Smooth muscle cell (in vitro differentiated cells): Measurements from ENCODE around the gene PGS1. TPM values are rescaled to one million over a fixed set of nuclear protein-coding genes. Genes with fewer than 3 reads are reported as not detected.

Source experiments
- DNase-seq: peaks from one replicate; lab custom pipeline; 2025; ENCODE audit not compliant: unreplicated experiment; lab: John Stamatoyannopoulos, UW
- H2AFZ ChIP-seq: fragments of 200-600 bp; sonication (generic); 2 replicates; pipeline ENCODE4 v1.6.0; 2016; ENCODE audit warnings: antibody characterized with exemption, low read depth, mild to moderate bottlenecking
- H3F3A ChIP-seq: fragments of 200-600 bp; sonication (generic); 2 replicates; pipeline ENCODE4 v1.6.0; 2017; ENCODE audit warnings: antibody characterized with exemption, low read depth
- H3K27ac ChIP-seq: fragments of 200-600 bp; sonication (generic); 2 replicates; pipeline ENCODE4 v1.5.1; 2016; ENCODE audit warnings: low read depth, mild to moderate bottlenecking
- H3K27me3 ChIP-seq: fragments of 200-600 bp; sonication (generic); 2 replicates; pipeline ENCODE4 v1.6.1; 2016; ENCODE audit warnings: low read depth, mild to moderate bottlenecking
- H3K36me3 ChIP-seq: fragments of 200-600 bp; sonication (generic); 2 replicates; pipeline ENCODE4 v1.5.1; 2016; ENCODE audit warnings: low read depth
- H3K4me1 ChIP-seq: fragments of 200-600 bp; sonication (generic); 2 replicates; pipeline ENCODE4 v1.5.1; 2016; ENCODE audit warnings: low read depth
- H3K4me2 ChIP-seq: fragments of 200-600 bp; sonication (generic); 2 replicates; pipeline ENCODE4 v1.6.0; 2016; ENCODE audit warnings: mild to moderate bottlenecking
- H3K4me3 ChIP-seq: fragments of 200-600 bp; sonication (generic); 2 replicates; pipeline ENCODE4 v1.5.1; 2016; ENCODE audit warnings: mild to moderate bottlenecking
- H3K79me2 ChIP-seq: fragments of 200-600 bp; sonication (generic); 2 replicates; pipeline ENCODE4 v1.6.0; 2016; ENCODE audit warnings: low read depth, mild to moderate bottlenecking
- H3K9ac ChIP-seq: fragments of 200-600 bp; sonication (generic); 2 replicates; pipeline ENCODE4 v1.6.0; 2016; ENCODE audit warnings: low read depth
- H3K9me3 ChIP-seq: fragments of 200-600 bp; sonication (generic); replicated peaks from 2 replicates; pipeline ENCODE4 v1.5.1; 2016; ENCODE audit warnings: low read depth
- H4K20me1 ChIP-seq: fragments of 200-600 bp; sonication (generic); 2 replicates; pipeline ENCODE4 v1.6.0; 2016; ENCODE audit warnings: low read depth
- CTCF ChIP-seq: fragments of 200-600 bp; sonication (generic); IDR thresholded peaks from 2 replicates; pipeline ENCODE4 v1.5.1; 2017; ENCODE audit warnings: borderline replicate concordance, mild to moderate bottlenecking, antibody characterized with exemption; ENCODE audit not compliant: insufficient read depth, poor library complexity, severe bottlenecking
- WGBS: methylation state at CpG from one replicate; pipeline ENCODE4 v1.1.7; 2016; ENCODE audit warnings: low lambda C conversion rate; 5-methylcytosine and 5-hydroxymethylcytosine counted together
- polyA plus RNA-seq: library from polyadenylated mRNA; unstranded; fragments of >200 nt; fragmentation: Nextera tagmentation; extraction: Ambion mirVana; gene quantifications from 2 replicates; pipeline ENCODE4 v1.2.1, GENCODE V29; 2016
- total RNA-seq: library from RNA; depleted of rRNA; stranded (reverse); fragments of >200 nt; gene quantifications from 2 replicates; pipeline ENCODE4 v1.2.3, GENCODE V29; 2014

Gene PGS1
- total and polyA plus RNA-seq, 2 experiments from 2014 or later = 22.6 to 29.9 TPM

GRCh38 chr17:78345172-78345571 is 33.3 kb upstream of the PGS1 start:
- no peaks in the 10 kb centered on the region for H3K9me3 ChIP-seq
- DNase-seq = no peak
- H2AFZ ChIP-seq = no peak overlapping the region
- H3K9ac ChIP-seq = no peak overlapping the region
- no peaks in the 10 kb centered on the region for H3K27me3 ChIP-seq
- no peaks in the 10 kb centered on the region for H3K79me2 ChIP-seq
- no peak overlapping the region for H3K4me2 ChIP-seq
- H4K20me1 ChIP-seq = no peaks in the 10 kb centered on the region
- WGBS = 95% methylated on average over 8 of the region's 8 CpGs
- H3K4me1 ChIP-seq = peaks cover 13% of the 10 kb centered on the region
- H3K4me3 ChIP-seq = no peak overlapping the region
- no peak for TF ChIP-seq CTCF
- H3F3A ChIP-seq = peaks cover 8% of the 10 kb centered on the region
- no peaks in the 10 kb centered on the region for H3K36me3 ChIP-seq
- H3K27ac ChIP-seq = no peak overlapping the region

DNA sequence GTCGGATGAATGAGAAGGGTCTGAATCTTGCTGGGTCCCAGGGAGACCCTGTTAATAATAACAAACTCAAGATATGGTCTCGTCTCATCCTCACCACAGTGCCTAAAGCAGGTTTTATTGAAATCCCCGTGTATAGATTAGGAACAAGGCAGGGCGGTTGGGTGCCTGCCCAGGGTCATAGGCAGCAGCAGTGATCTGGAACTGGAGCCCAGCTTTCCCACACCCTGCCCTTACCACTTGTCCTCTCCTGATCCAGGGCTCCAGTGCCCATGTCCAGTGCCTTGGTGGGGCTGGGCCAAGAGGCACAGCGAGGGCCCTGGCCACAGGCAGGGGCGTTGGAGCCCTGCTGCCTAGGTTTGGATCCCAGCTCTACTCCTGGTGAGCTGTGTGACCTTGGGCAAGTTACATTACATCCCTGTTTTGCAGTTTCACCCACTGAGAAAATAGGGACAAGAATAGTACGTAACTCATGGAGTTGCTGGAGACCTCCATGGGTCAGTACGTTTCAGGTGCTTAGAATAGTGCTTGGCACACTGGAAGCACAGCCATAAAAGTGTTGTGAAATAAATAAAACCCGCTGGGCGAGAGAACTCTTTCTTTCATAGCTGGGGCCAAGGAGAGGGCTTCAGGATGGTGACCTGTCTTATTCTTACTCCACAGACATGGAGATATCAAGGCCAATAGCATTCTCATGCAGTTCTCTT is 32.5 kb upstream of the PGS1 start:
- no peaks in the 10 kb centered on the region for H3K27me3 ChIP-seq
- H3K4me2 ChIP-seq = no peak overlapping the region
- no peaks in the 10 kb centered on the region for H3K9me3 ChIP-seq
- peaks cover 13% of the 10 kb centered on the region for H3K4me1 ChIP-seq
- no peaks in the 10 kb centered on the region for H3K79me2 ChIP-seq
- no peaks in the 10 kb centered on the region for H3K36me3 ChIP-seq
- H3K9ac ChIP-seq = no peak overlapping the region
- no peak for DNase-seq
- H2AFZ ChIP-seq = no peak overlapping the region
- peaks cover 8% of the 10 kb centered on the region for H3F3A ChIP-seq
- TF ChIP-seq CTCF = no peak
- no peak overlapping the region for H3K27ac ChIP-seq
- H4K20me1 ChIP-seq = no peaks in the 10 kb centered on the region
- WGBS = 86% methylated on average over 10 of the region's 10 CpGs
- no peak overlapping the region for H3K4me3 ChIP-seq

GRCh38 chr17:78346605-78347250 is 31.7 kb upstream of the PGS1 start:
- no peak overlapping the region for H3K9ac ChIP-seq
- no peak overlapping the region for H3K27ac ChIP-seq
- H3F3A ChIP-seq = peaks cover 12% of the 10 kb centered on the region
- no peak overlapping the region for H3K4me3 ChIP-seq
- no peak overlapping the region for H2AFZ ChIP-seq
- H4K20me1 ChIP-seq = no peaks in the 10 kb centered on the region
- H3K4me2 ChIP-seq = no peak overlapping the region
- TF ChIP-seq CTCF = no peak
- DNase-seq = no peak
- no peaks in the 10 kb centered on the region for H3K9me3 ChIP-seq
- 88% methylated on average over 13 of the region's 13 CpGs for WGBS
- no peaks in the 10 kb centered on the region for H3K27me3 ChIP-seq
- peaks cover 19% of the 10 kb centered on the region for H3K4me1 ChIP-seq
- no peaks in the 10 kb centered on the region for H3K79me2 ChIP-seq
- H3K36me3 ChIP-seq = no peaks in the 10 kb centered on the region
